ENCODE data around the gene AIPL1. TPM values are rescaled to one million over a fixed set of nuclear protein-coding genes. Genes with fewer than 3 reads are reported as not detected.
A peak's percentile ranks its signal among the peaks of the same experiment; 100 is the strongest.

Gene AIPL1
- total RNA-seq, 6 donors from 2014 or later = not detected

GRCh38 chr17:6422654-6423241 is 12.2 kb downstream of the AIPL1 start:
- no peaks in the 10 kb centered on the region for H3K9me3 ChIP-seq
- no peak for DNase-seq
- peaks cover 0 to 4% (median 0%) of the 10 kb centered on the region in 4 donors for H3K27me3 ChIP-seq
- TF ChIP-seq POLR2AphosphoS5 (IDR thresholded peaks at IDR 0.05) (no peak), CTCF (IDR thresholded peaks at IDR 0.05) (no peak), EP300 (IDR thresholded peaks at IDR 0.05) (no peak), POLR2A (IDR thresholded peaks at IDR 0.05) (no peak)
- H3K4me3 ChIP-seq = no peak overlapping the region
- WGBS, 2 donors = 68 to 72% methylated on average over 9 to 13 of the region's 13 CpGs
- H3K4me1 ChIP-seq = peaks cover 0 to 6% (median 2%) of the 10 kb centered on the region in 4 donors
- no peaks in the 10 kb centered on the region for H3K36me3 ChIP-seq
- no peak for ATAC-seq (ENCODE audit: low FRiP score in 2 of 2)
- H3K27ac ChIP-seq = no peak overlapping the region

- Histone ChIP-seq H3K27me3 (peaks cover 0 to 4% (median 0%) of the 10 kb centered on the region in 4 donors), H3K4me1 (peaks cover 0 to 6% (median 0%) of the 10 kb centered on the region in 4 donors), H3K27ac (no peak overlapping the region), H3K36me3 (no peaks in the 10 kb centered on the region), H3K4me3 (no peak overlapping the region), H3K9me3 (no peaks in the 10 kb centered on the region)
- ATAC-seq (ENCODE audit: low FRiP score in 2 of 2) (peak; percentile 70 to 86), DNase-seq (peak in 1 of 2 donors; percentile 74)
- peak; percentile 68 to 89 (median 76) for TF ChIP-seq CTCF (IDR thresholded peaks at IDR 0.05)
- TF ChIP-seq POLR2AphosphoS5 (IDR thresholded peaks at IDR 0.05) = no peak
- no peak for TF ChIP-seq POLR2A (IDR thresholded peaks at IDR 0.05)
- WGBS, 2 donors = 32 to 35% methylated on average over 11 of the region's 13 CpGs
These were observed 13.0 kb downstream of the AIPL1 start for GRCh38 chr17:6421700-6422604.

- 19 to 20% methylated on average over 13 of the region's 13 CpGs for WGBS, 2 donors
- no peak for DNase-seq
- H3K27me3 ChIP-seq = peaks cover 0 to 4% (median 0%) of the 10 kb centered on the region in 4 donors
- no peaks in the 10 kb centered on the region for H3K36me3 ChIP-seq
- no peak overlapping the region for H3K27ac ChIP-seq
- H3K9me3 ChIP-seq = no peaks in the 10 kb centered on the region
- no peak for ATAC-seq (ENCODE audit: low FRiP score in 2 of 2)
- TF ChIP-seq EP300 (IDR thresholded peaks at IDR 0.05) (no peak), POLR2AphosphoS5 (IDR thresholded peaks at IDR 0.05) (no peak), CTCF (IDR thresholded peaks at IDR 0.05) (no peak), POLR2A (IDR thresholded peaks at IDR 0.05) (no peak)
- no peak overlapping the region for H3K4me3 ChIP-seq
- H3K4me1 ChIP-seq = peaks cover 0 to 6% (median 0%) of the 10 kb centered on the region in 4 donors
These were observed 14.7 kb downstream of the AIPL1 start for GRCh38 chr17:6420173-6420641.

- 72 to 91% methylated on average over 3 to 8 of the region's 8 CpGs for WGBS, 2 donors
- no peak for DNase-seq
- Histone ChIP-seq H3K4me1 (no peaks in the 10 kb centered on the region), H3K9me3 (no peaks in the 10 kb centered on the region), H3K27me3 (peaks cover 0 to 4% (median 0%) of the 10 kb centered on the region in 4 donors), H3K27ac (no peak overlapping the region), H3K4me3 (no peak overlapping the region), H3K36me3 (no peaks in the 10 kb centered on the region)
- TF ChIP-seq POLR2A (IDR thresholded peaks at IDR 0.05) (no peak), POLR2AphosphoS5 (IDR thresholded peaks at IDR 0.05) (no peak), EP300 (IDR thresholded peaks at IDR 0.05) (no peak), CTCF (IDR thresholded peaks at IDR 0.05) (no peak)
- no peak for ATAC-seq (ENCODE audit: low FRiP score in 2 of 2)
These were observed 19.3 kb downstream of the AIPL1 start for GRCh38 chr17:6415616-6416015.

Measured in upper lobe of left lung (tissue), 6 donors.